ENCODE data around the gene C17orf107. TPM values are rescaled to one million over a fixed set of nuclear protein-coding genes. Genes with fewer than 3 reads are reported as not detected.

The C17orf107 gene
- total RNA-seq, 4 donors from 2014 or later, result 0.27 to 2.7 (median 0.92) TPM

DNA sequence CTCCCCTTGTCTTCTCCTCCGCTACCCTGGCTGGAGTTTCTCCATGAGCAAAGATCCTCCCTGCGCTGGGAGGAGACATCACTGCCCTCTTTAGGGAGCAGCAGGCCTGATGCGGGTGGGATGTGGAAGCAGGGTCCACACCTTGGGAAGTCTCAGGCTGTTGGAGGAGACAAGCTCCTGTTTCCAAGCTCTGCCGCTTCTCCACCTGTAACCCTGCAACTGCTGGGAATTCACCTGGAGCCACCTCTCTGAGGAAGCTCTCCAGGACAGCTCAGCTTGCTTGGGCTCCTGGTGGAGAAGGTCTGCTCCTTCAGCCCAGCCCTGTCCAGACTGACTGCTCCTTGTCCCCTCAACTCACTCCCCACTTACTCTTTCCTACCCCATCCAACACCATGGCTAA, 14.8 kb upstream of the C17orf107 start:
- DNase-seq, result no peak
- Histone ChIP-seq H3K4me3 (no peak overlapping the region), H3K27me3 (no peaks in the 10 kb centered on the region), H3K36me3 (peaks cover 38 to 97% (median 51%) of the 10 kb centered on the region in 3 donors), H3K9me3 (no peaks in the 10 kb centered on the region), H3K27ac (no peak overlapping the region), H3K4me1 (peaks cover 8 to 18% (median 8%) of the 10 kb centered on the region in 3 donors)
- WGBS, 2 donors, result 100% methylated on average over 1 to 3 of the region's 4 CpGs
- intact Hi-C loops (cut with DNase I), result no loop called here
- TF ChIP-seq POLR2A (IDR thresholded peaks at IDR 0.05), result no peak
- TF ChIP-seq, protein P1, sequence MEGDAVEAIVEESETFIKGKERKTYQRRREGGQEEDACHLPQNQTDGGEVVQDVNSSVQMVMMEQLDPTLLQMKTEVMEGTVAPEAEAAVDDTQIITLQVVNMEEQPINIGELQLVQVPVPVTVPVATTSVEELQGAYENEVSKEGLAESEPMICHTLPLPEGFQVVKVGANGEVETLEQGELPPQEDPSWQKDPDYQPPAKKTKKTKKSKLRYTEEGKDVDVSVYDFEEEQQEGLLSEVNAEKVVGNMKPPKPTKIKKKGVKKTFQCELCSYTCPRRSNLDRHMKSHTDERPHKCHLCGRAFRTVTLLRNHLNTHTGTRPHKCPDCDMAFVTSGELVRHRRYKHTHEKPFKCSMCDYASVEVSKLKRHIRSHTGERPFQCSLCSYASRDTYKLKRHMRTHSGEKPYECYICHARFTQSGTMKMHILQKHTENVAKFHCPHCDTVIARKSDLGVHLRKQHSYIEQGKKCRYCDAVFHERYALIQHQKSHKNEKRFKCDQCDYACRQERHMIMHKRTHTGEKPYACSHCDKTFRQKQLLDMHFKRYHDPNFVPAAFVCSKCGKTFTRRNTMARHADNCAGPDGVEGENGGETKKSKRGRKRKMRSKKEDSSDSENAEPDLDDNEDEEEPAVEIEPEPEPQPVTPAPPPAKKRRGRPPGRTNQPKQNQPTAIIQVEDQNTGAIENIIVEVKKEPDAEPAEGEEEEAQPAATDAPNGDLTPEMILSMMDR (IDR thresholded peaks at IDR 0.05), result no peak

DNA sequence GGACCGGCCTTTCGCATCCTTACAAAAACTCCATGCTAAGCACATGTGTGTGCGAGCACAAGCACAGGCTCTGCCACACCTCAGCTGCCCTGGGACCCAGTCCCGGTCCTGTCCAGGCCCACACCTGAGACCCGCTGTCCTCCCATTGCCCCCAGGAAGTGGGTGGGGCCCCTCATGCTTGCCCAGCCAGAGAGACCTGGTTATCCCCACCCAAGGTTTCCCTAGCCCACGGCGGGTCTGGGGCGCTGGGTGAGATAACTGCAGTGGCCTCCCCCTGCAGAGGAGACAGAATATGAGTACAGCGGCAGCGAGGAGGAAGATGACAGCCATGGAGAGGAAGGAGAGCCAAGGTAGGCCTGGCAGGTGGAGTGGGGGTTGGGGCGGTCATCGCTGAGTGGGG, 12.5 kb upstream of the C17orf107 start:
- TF ChIP-seq POLR2A (IDR thresholded peaks at IDR 0.05), result no peak
- TF ChIP-seq, protein P1 (IDR thresholded peaks at IDR 0.05), result no peak
- no peak for DNase-seq
- WGBS, 2 donors, result 80 to 93% methylated on average over 6 to 7 of the region's 12 CpGs
- H3K9me3 ChIP-seq, result no peaks in the 10 kb centered on the region
- H3K36me3 ChIP-seq, result peaks cover 58 to 98% (median 68%) of the 10 kb centered on the region in 3 donors
- intact Hi-C loops (cut with DNase I), result loop anchor here (5.0 kb wide), 2 partner anchors 100 to 155 kb away; partner anchors contain the start of genes GLTPD2, MED11 and VMO1
- no peaks in the 10 kb centered on the region for H3K27me3 ChIP-seq
- H3K27ac ChIP-seq, result no peak overlapping the region
- H3K4me3 ChIP-seq, result no peak overlapping the region
- peaks cover 0 to 4% (median 0%) of the 10 kb centered on the region in 3 donors for H3K4me1 ChIP-seq

DNA sequence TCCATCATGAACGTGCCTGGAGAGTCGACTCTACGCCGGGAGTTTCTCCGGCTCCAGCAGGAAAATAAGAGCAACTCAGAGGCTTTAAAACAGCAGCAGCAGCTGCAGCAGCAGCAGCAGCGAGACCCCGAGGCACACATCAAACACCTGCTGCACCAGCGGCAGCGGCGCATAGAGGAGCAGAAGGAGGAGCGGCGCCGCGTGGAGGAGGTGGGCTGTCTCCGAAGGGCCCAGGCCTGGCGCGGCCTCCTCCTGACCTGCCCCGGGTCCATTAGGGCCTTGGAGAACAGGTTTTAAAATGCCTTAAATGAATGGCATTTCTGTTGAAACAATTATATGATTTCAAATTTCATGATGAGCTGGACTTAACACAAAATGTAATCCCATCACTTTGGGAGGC, 11.8 kb upstream of the C17orf107 start:
- 91 to 95% methylated on average over 10 to 18 of the region's 18 CpGs for WGBS, 2 donors
- Histone ChIP-seq H3K4me3 (no peak overlapping the region), H3K27ac (no peak overlapping the region), H3K4me1 (no peaks in the 10 kb centered on the region), H3K27me3 (no peaks in the 10 kb centered on the region), H3K36me3 (peaks cover 62 to 100% (median 76%) of the 10 kb centered on the region in 3 donors), H3K9me3 (no peaks in the 10 kb centered on the region)
- intact Hi-C loops (cut with DNase I), result loop anchor here (5.0 kb wide), 2 partner anchors 100 to 155 kb away; partner anchors contain the start of genes GLTPD2, MED11 and VMO1
- DNase-seq, result no peak
- TF ChIP-seq, protein P1 (IDR thresholded peaks at IDR 0.05), result no peak
- no peak for TF ChIP-seq POLR2A (IDR thresholded peaks at IDR 0.05)

DNA sequence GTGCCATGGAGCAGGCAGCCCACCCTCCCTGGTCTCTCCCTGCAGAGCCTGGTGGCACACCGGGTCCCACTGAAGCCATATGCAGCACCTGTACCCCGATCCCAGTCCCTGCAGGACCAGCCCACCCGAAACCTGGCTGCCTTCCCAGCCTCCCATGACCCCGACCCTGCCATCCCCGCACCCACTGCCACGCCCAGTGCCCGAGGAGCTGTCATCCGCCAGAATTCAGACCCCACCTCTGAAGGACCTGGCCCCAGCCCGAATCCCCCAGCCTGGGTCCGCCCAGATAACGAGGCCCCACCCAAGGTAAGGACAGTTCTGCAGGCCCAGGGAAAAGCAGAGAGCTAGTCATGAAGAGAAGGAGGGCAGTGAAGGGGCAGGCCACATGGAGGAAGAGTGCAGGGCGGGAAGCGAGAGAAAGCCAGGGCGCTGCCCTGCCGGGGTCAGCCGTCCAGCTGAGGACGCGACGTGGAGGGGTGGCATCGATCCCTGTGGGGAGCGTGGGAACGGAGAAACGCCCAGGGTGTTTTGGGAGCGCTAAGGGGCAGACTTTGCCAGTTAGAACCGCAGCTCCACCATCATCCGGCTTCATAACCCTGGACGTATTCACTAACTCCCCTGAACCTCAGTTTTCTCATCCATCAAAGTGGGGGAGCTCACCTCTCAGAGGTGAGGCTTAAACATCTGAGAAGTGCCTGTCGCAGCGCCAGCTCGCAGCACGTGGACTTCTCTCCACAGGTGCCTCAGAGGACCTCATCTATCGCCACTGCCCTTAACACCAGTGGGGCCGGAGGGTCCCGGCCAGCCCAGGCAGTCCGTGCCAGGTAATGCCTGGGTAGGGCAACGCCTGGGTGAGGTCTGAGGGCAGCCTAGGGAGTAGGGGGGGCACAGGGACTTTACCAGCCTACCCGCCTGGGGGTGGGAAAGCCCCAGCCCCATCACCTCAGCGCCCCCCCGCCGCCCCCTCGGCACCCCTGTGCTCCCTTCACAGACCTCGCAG, 7.6 kb upstream of the C17orf107 start:
- Histone ChIP-seq H3K27ac (no peak overlapping the region), H3K4me1 (no peaks in the 10 kb centered on the region), H3K4me3 (no peak overlapping the region), H3K27me3 (no peaks in the 10 kb centered on the region), H3K9me3 (no peaks in the 10 kb centered on the region), H3K36me3 (peaks cover 78 to 100% (median 83%) of the 10 kb centered on the region in 3 donors)
- intact Hi-C loops (cut with DNase I), result no loop called here
- TF ChIP-seq, protein P1 (IDR thresholded peaks at IDR 0.05), result no peak
- no peak for TF ChIP-seq POLR2A (IDR thresholded peaks at IDR 0.05)
- WGBS, 2 donors, result 90 to 92% methylated on average over 2 to 24 of the region's 42 CpGs
- DNase-seq, result no peak

Measured in esophagus squamous epithelium (tissue), 5 donors.